BLaER1 treated with 17β-estradiol and CSF1 and Interleukin-3, amounts not matched to agents 10 nM and 100 nM (cell line): Measurements from ENCODE around the gene IL12RB1.
A peak's percentile ranks its signal among the peaks of the same experiment; 100 is the strongest.

ENCODE experiments used
- H3K27ac ChIP-seq, 11 experiments: shearing (Covaris generic); formaldehyde crosslinking; 2 replicates each; pipeline ENCODE4 v1.8.1; 2022
- H3K27me3 ChIP-seq, 11 experiments: shearing (Covaris generic); formaldehyde crosslinking; 2 replicates each; pipeline ENCODE4 v1.8.1; 2022
- H3K36me3 ChIP-seq, 11 experiments: shearing (Covaris generic); formaldehyde crosslinking; 2 replicates each; pipeline ENCODE4 v1.8.1; 2022
- H3K4me1 ChIP-seq, 10 experiments: shearing (Covaris generic); formaldehyde crosslinking; 2 replicates each; pipeline ENCODE4 v1.8.1; 2022
- H3K4me2 ChIP-seq, 11 experiments: shearing (Covaris generic); formaldehyde crosslinking; 2 replicates each; pipeline ENCODE4 v1.8.1; 2022
- H3K4me3 ChIP-seq, 10 experiments: shearing (Covaris generic); formaldehyde crosslinking; 2 replicates each; pipeline ENCODE4 v1.8.1; 2022
- H3K9ac ChIP-seq, 11 experiments: shearing (Covaris generic); formaldehyde crosslinking; 2 replicates each; pipeline ENCODE4 v1.8.1; 2022
- H3K9me3 ChIP-seq, 11 experiments: shearing (Covaris generic); formaldehyde crosslinking; replicated peaks in 1 of 11; 2 replicates each; pipeline ENCODE4 v1.8.1; 2022
- H4K20me1 ChIP-seq, 11 experiments: shearing (Covaris generic); formaldehyde crosslinking; 2 replicates each; pipeline ENCODE4 v1.8.1; 2022
- Cebpa-rat ChIP-seq, 11 experiments: shearing (Covaris generic); IDR thresholded peaks; 2 replicates each; pipeline ENCODE4 v1.8.1; 2022

Gene IL12RB1

GRCh38 chr19:18086590-18087138 lies at the start of gene IL12RB1:
TSS of gene IL12RB1 (minus strand) at chr19:18086934. CDS start at chr19:18086823, 111 bp downstream.
- Histone ChIP-seq H4K20me1 (no peaks in the 10 kb centered on the region), H3K27me3 (no peaks in the 10 kb centered on the region), H3K36me3 (peaks cover 0 to 15% (median 0%) of the 10 kb centered on the region in 11 experiments; a peak in 2 of 22 replicates), H3K4me1 (peaks cover 46 to 67% (median 56%) of the 10 kb centered on the region in 10 experiments), H3K9ac (peak within 1 kb of the TSS; percentile 73 to 87 (median 80)), H3K9me3 (no peaks in the 10 kb centered on the region), H3K27ac (peak within 1 kb of the TSS; percentile 75 to 92 (median 87)), H3K4me2 (peak within 1 kb of the TSS; percentile 78 to 97 (median 88)), H3K4me3 (peak within 1 kb of the TSS; percentile 46 to 75 (median 60))
- TF ChIP-seq Cebpa-rat (IDR thresholded peaks at IDR 0.05), result no peak

GRCh38 chr19:18135712-18136584 lies 49.2 kb upstream of the IL12RB1 start:
- no peak overlapping the region for H3K27ac ChIP-seq
- H3K4me2 ChIP-seq, result no peak overlapping the region
- H3K4me3 ChIP-seq, result no peak overlapping the region
- no peaks in the 10 kb centered on the region for H3K9me3 ChIP-seq
- peaks cover 74 to 98% (median 89%) of the 10 kb centered on the region in 11 experiments for H3K36me3 ChIP-seq
- peaks cover 0 to 27% (median 0%) of the 10 kb centered on the region in 11 experiments; a peak in 2 of 22 replicates for H4K20me1 ChIP-seq
- peaks cover 0 to 11% (median 2%) of the 10 kb centered on the region in 10 experiments; a peak in 8 of 20 replicates for H3K4me1 ChIP-seq
- H3K9ac ChIP-seq, result no peak overlapping the region
- H3K27me3 ChIP-seq, result no peaks in the 10 kb centered on the region
- peak in 1 of 11 experiments; percentile 54; a peak in 2 of 22 replicates for TF ChIP-seq Cebpa-rat (IDR thresholded peaks at IDR 0.05)

- Histone ChIP-seq H3K9me3 (no peaks in the 10 kb centered on the region), H3K36me3 (peaks cover 84 to 100% (median 93%) of the 10 kb centered on the region in 11 experiments), H3K4me1 (peaks cover 0 to 1% (median 0%) of the 10 kb centered on the region in 10 experiments; a peak in 4 of 20 replicates), H4K20me1 (peaks cover 0 to 39% (median 0%) of the 10 kb centered on the region in 11 experiments; a peak in 4 of 22 replicates), H3K27ac (no peak overlapping the region), H3K4me2 (no peak overlapping the region), H3K27me3 (no peaks in the 10 kb centered on the region), H3K4me3 (no peak overlapping the region), H3K9ac (no peak overlapping the region)
- no peak for TF ChIP-seq Cebpa-rat (IDR thresholded peaks at IDR 0.05)
These were observed 45.3 kb upstream of the IL12RB1 start for GRCh38 chr19:18131841-18132596.

GRCh38 chr19:18130523-18131242 lies 43.9 kb upstream of the IL12RB1 start:
- H3K27ac ChIP-seq, result no peak overlapping the region
- TF ChIP-seq Cebpa-rat (IDR thresholded peaks at IDR 0.05), result no peak
- no peak overlapping the region for H3K4me2 ChIP-seq
- no peak overlapping the region for H3K4me3 ChIP-seq
- peaks cover 77 to 98% (median 89%) of the 10 kb centered on the region in 11 experiments for H3K36me3 ChIP-seq
- H3K4me1 ChIP-seq, result peaks cover 0 to 8% (median 7%) of the 10 kb centered on the region in 10 experiments; a peak in 11 of 20 replicates
- peaks cover 0 to 28% (median 0%) of the 10 kb centered on the region in 11 experiments; a peak in 6 of 22 replicates for H4K20me1 ChIP-seq
- no peaks in the 10 kb centered on the region for H3K27me3 ChIP-seq
- no peak overlapping the region for H3K9ac ChIP-seq
- no peaks in the 10 kb centered on the region for H3K9me3 ChIP-seq

- no peaks in the 10 kb centered on the region for H3K27me3 ChIP-seq
- H3K27ac ChIP-seq, result no peak overlapping the region
- peaks cover 0 to 16% (median 11%) of the 10 kb centered on the region in 10 experiments; a peak in 11 of 20 replicates for H3K4me1 ChIP-seq
- H3K4me3 ChIP-seq, result no peak overlapping the region
- H3K9ac ChIP-seq, result no peak overlapping the region
- peaks cover 0 to 34% (median 0%) of the 10 kb centered on the region in 11 experiments; a peak in 6 of 22 replicates for H4K20me1 ChIP-seq
- no peak overlapping the region for H3K4me2 ChIP-seq
- H3K9me3 ChIP-seq, result no peaks in the 10 kb centered on the region
- H3K36me3 ChIP-seq, result peaks cover 77 to 98% (median 90%) of the 10 kb centered on the region in 11 experiments
- no peak for TF ChIP-seq Cebpa-rat (IDR thresholded peaks at IDR 0.05)
These were observed 42.1 kb upstream of the IL12RB1 start for GRCh38 chr19:18128805-18129204.

GRCh38 chr19:18128044-18128443 lies 41.3 kb upstream of the IL12RB1 start:
- Histone ChIP-seq H3K4me3 (no peak overlapping the region), H3K27me3 (no peaks in the 10 kb centered on the region), H4K20me1 (peaks cover 0 to 42% (median 2%) of the 10 kb centered on the region in 11 experiments; a peak in 9 of 22 replicates), H3K27ac (0 out of 22 replicates have a peak overlapping the region, but pooled peaks of 1 of the 11 experiments have one; percentile 18), H3K9me3 (no peaks in the 10 kb centered on the region), H3K9ac (no peak overlapping the region; a peak in 3 of 22 replicates), H3K4me1 (peaks cover 5 to 21% (median 15%) of the 10 kb centered on the region in 10 experiments), H3K36me3 (peaks cover 77 to 98% (median 90%) of the 10 kb centered on the region in 11 experiments), H3K4me2 (no peak overlapping the region)
- no peak for TF ChIP-seq Cebpa-rat (IDR thresholded peaks at IDR 0.05)

- H3K27me3 ChIP-seq, result no peaks in the 10 kb centered on the region
- H3K4me2 ChIP-seq, result peak overlapping the region in 6 of 11 experiments; percentile 12 to 70 (median 52); a peak in 9 of 22 replicates
These were observed 39.4 kb upstream of the IL12RB1 start for GRCh38 chr19:18126097-18126496.

GRCh38 chr19:18123819-18124218 lies 37.1 kb upstream of the IL12RB1 start:
- 0 out of 22 replicates have a peak overlapping the region, but pooled peaks of 2 of the 11 experiments have one; percentile 5 to 24 for H3K9ac ChIP-seq
- no peak for TF ChIP-seq Cebpa-rat (IDR thresholded peaks at IDR 0.05)
- H3K27ac ChIP-seq, result no peak overlapping the region
- H3K9me3 ChIP-seq, result no peaks in the 10 kb centered on the region
- peaks cover 27 to 51% (median 40%) of the 10 kb centered on the region in 10 experiments for H3K4me1 ChIP-seq
- H3K4me2 ChIP-seq, result no peak overlapping the region
- no peaks in the 10 kb centered on the region for H3K27me3 ChIP-seq
- H3K36me3 ChIP-seq, result peaks cover 57 to 91% (median 69%) of the 10 kb centered on the region in 11 experiments
- H3K4me3 ChIP-seq, result no peak overlapping the region
- H4K20me1 ChIP-seq, result peaks cover 15 to 67% (median 32%) of the 10 kb centered on the region in 11 experiments; a peak in 19 of 22 replicates

More at GRCh38 chr19:18126097-18126496, 39.4 kb upstream of the IL12RB1 start:
- Histone ChIP-seq H3K4me3 (no peak overlapping the region), H3K9ac (peak overlapping the region in 5 of 11 experiments; percentile 2 to 38 (median 26); a peak in 4 of 22 replicates), H3K4me1 (peaks cover 14 to 37% (median 30%) of the 10 kb centered on the region in 10 experiments), H4K20me1 (peaks cover 0 to 54% (median 15%) of the 10 kb centered on the region in 11 experiments; a peak in 13 of 22 replicates), H3K36me3 (peaks cover 79 to 98% (median 91%) of the 10 kb centered on the region in 11 experiments), H3K27ac (no peak overlapping the region; a peak in 1 of 22 replicates), H3K9me3 (no peaks in the 10 kb centered on the region)
- TF ChIP-seq Cebpa-rat (IDR thresholded peaks at IDR 0.05), result no peak
